H9 (cell line): ENCODE data around the gene TBXAS1. TPM values are rescaled to one million over a fixed set of nuclear protein-coding genes. Genes with fewer than 3 reads are reported as not detected.

Source experiments
- DNase-seq: peaks from one replicate; pipeline ENCODE4 v3.0.0-alpha.2; 2017
- H2AFZ ChIP-seq: one replicate; pipeline ENCODE4 v1.6.1; 2013; ENCODE audit warnings: mild to moderate bottlenecking, low read length, control low read depth, moderate library complexity
- H2AK5ac ChIP-seq: 2 replicates; pipeline ENCODE4 v1.6.1; 2013; ENCODE audit warnings: low read length, control low read depth, mixed read lengths; ENCODE audit not compliant: insufficient read length
- H2BK120ac ChIP-seq: one replicate; pipeline ENCODE4 v1.6.1; 2013; ENCODE audit warnings: low read depth, mild to moderate bottlenecking, low read length, control low read depth, inconsistent platforms; ENCODE audit not compliant: poor library complexity, severe bottlenecking
- H2BK12ac ChIP-seq: 2 replicates; pipeline ENCODE4 v1.6.1; 2013; ENCODE audit warnings: low read length, control low read depth, mixed read lengths, low read depth; ENCODE audit not compliant: insufficient read length
- H2BK15ac ChIP-seq: 2 replicates; pipeline ENCODE4 v1.6.1; 2013; ENCODE audit warnings: low read depth, low read length, control low read depth
- H2BK20ac ChIP-seq: one replicate; pipeline ENCODE4 v1.6.1; 2013; ENCODE audit warnings: low read depth, mild to moderate bottlenecking, low read length, control low read depth, inconsistent platforms; ENCODE audit not compliant: poor library complexity, severe bottlenecking
- H2BK5ac ChIP-seq: 2 replicates; pipeline ENCODE4 v1.6.1; 2013; ENCODE audit warnings: low read length, control low read depth, mixed read lengths; ENCODE audit not compliant: insufficient read length
- H3K14ac ChIP-seq: 2 replicates; pipeline ENCODE4 v1.6.1; 2013; ENCODE audit warnings: low read length, control low read depth; ENCODE audit not compliant: insufficient read depth
- H3K18ac ChIP-seq: 2 replicates; pipeline ENCODE4 v1.6.1; 2013; ENCODE audit warnings: low read depth, mild to moderate bottlenecking, mixed read lengths, low read length, control low read depth; ENCODE audit not compliant: insufficient read length
- H3K23ac ChIP-seq: 2 replicates; pipeline ENCODE4 v1.6.1; 2013; ENCODE audit warnings: low read length, control low read depth, mixed read lengths, low read depth; ENCODE audit not compliant: insufficient read length
- H3K23me2 ChIP-seq: 2 replicates; pipeline ENCODE4 v1.6.1; 2013; ENCODE audit warnings: low read depth, mild to moderate bottlenecking, mixed read lengths, low read length, control low read depth; ENCODE audit not compliant: insufficient read length, poor library complexity, severe bottlenecking
- H3K27ac ChIP-seq: 2 replicates; pipeline ENCODE4 v1.5.1; 2013; ENCODE audit warnings: low read length, control low read depth, mixed read lengths, low read depth; ENCODE audit not compliant: insufficient read length
- H3K27me3 ChIP-seq: 2 replicates; pipeline ENCODE4 v1.6.1; 2013; ENCODE audit warnings: low read length, control low read depth, inconsistent platforms; ENCODE audit not compliant: insufficient read depth
- H3K4ac ChIP-seq: 2 replicates; pipeline ENCODE4 v1.6.1; 2013; ENCODE audit warnings: low read depth, mild to moderate bottlenecking, control low read depth, inconsistent platforms, low read length, moderate library complexity
- H3K4me1 ChIP-seq: 2 replicates; pipeline ENCODE4 v1.6.1; 2013; ENCODE audit warnings: low read length, control low read depth, inconsistent platforms; ENCODE audit not compliant: insufficient read depth
- H3K4me2 ChIP-seq: 2 replicates; pipeline ENCODE4 v1.6.1; 2013; ENCODE audit warnings: low read length, control low read depth, mixed read lengths; ENCODE audit not compliant: insufficient read length, insufficient read depth
- H3K56ac ChIP-seq: 2 replicates; pipeline ENCODE4 v1.6.1; 2013; ENCODE audit warnings: low read depth, mild to moderate bottlenecking, mixed read lengths, low read length, control low read depth; ENCODE audit not compliant: insufficient read length
- H3K79me1 ChIP-seq: 2 replicates; pipeline ENCODE4 v1.6.1; 2013; ENCODE audit warnings: low read depth, mild to moderate bottlenecking, moderate library complexity, low read length, control low read depth, inconsistent platforms; ENCODE audit not compliant: insufficient read depth, poor library complexity, severe bottlenecking
- H3K79me2 ChIP-seq: 2 replicates; pipeline ENCODE4 v1.6.1; 2013; ENCODE audit warnings: low read length, control low read depth, inconsistent platforms; ENCODE audit not compliant: insufficient read depth
- H3K9ac ChIP-seq: 2 replicates; pipeline ENCODE4 v1.6.1; 2013; ENCODE audit warnings: low read length, control low read depth, mixed read lengths; ENCODE audit not compliant: insufficient read length; ENCODE audit errors: extremely low read depth
- H3K9me3 ChIP-seq: one replicate; pipeline ENCODE4 v1.6.1; 2013; ENCODE audit warnings: low read depth, low read length, inconsistent platforms; ENCODE audit not compliant: control insufficient read depth
- H3T11ph ChIP-seq: one replicate; pipeline ENCODE4 v1.6.1; 2013; ENCODE audit warnings: mild to moderate bottlenecking, low read length, control low read depth, inconsistent platforms
- H4K20me1 ChIP-seq: one replicate; pipeline ENCODE4 v1.6.1; 2013; ENCODE audit not compliant: control insufficient read depth, insufficient read length, insufficient read depth
- H4K5ac ChIP-seq: 2 replicates; pipeline ENCODE4 v1.6.1; 2013; ENCODE audit warnings: low read depth, mild to moderate bottlenecking, mixed read lengths, low read length, control low read depth; ENCODE audit not compliant: insufficient read length
- H4K8ac ChIP-seq: replicated peaks from 2 replicates; pipeline ENCODE4 v1.6.1; 2013; ENCODE audit warnings: low read length, control low read depth, mixed read lengths, low read depth; ENCODE audit not compliant: insufficient read length
- H4K91ac ChIP-seq: 2 replicates; pipeline ENCODE4 v1.6.1; 2013; ENCODE audit warnings: low read depth, mild to moderate bottlenecking, moderate library complexity, mixed read lengths, low read length, control low read depth; ENCODE audit not compliant: insufficient read length
- H3K27ac Mint-ChIP-seq, 3 experiments: 2 replicates in 2 of 3; 3 replicates in 1 of 3; pipeline ENCODE4 v1.8.0; 2020 to 2021; ENCODE audit warnings: mixed read lengths in 3 of 3, mild to moderate bottlenecking in 1 of 3, moderate library complexity in 1 of 3
- H3K27me3 Mint-ChIP-seq: 2 replicates; pipeline ENCODE4 v1.8.0; 2021; ENCODE audit warnings: low read depth, mild to moderate bottlenecking, moderate library complexity, mixed read lengths
- H3K36me3 Mint-ChIP-seq, 3 experiments: 2 replicates in 2 of 3; 3 replicates in 1 of 3; pipeline ENCODE4 v1.8.0; 2020 to 2021; ENCODE audit warnings: low read depth in 3 of 3, mixed read lengths in 3 of 3; ENCODE audit not compliant: insufficient read depth in 1 of 3
- H3K4me1 Mint-ChIP-seq, 2 experiments: 2 replicates each; pipeline ENCODE4 v1.8.0; 2020; ENCODE audit warnings: mixed read lengths in 2 of 2
- H3K4me3 Mint-ChIP-seq, 2 experiments: 2 replicates in 1 of 2; 3 replicates in 1 of 2; pipeline ENCODE4 v1.8.0; 2020 to 2021; ENCODE audit warnings: mild to moderate bottlenecking in 2 of 2, mixed read lengths in 2 of 2, moderate library complexity in 1 of 2
- H3K9me3 Mint-ChIP-seq, 2 experiments: 2 replicates in 1 of 2; 3 replicates in 1 of 2; pipeline ENCODE4 v1.8.0; 2020; ENCODE audit warnings: mild to moderate bottlenecking in 2 of 2, mixed read lengths in 2 of 2, moderate library complexity in 1 of 2
- WGBS: extraction: QIAGEN DNeasy Blood & Tissue Kit; methylation state at CpG from one replicate; pipeline ENCODE4 v1.1.7; 2013; ENCODE audit warnings: missing lambda C conversion rate, low lambda C conversion rate, mixed read lengths; ENCODE audit not compliant: insufficient read length; ENCODE audit errors: extremely low coverage; 5-methylcytosine and 5-hydroxymethylcytosine counted together
- total RNA-seq: library from RNA; stranded (reverse); gene quantifications from 2 replicates; pipeline ENCODE4 v1.2.1, GENCODE V29; 2021
- TF ChIP-seq, protein P1 (sequence below): fragments of 200-600 bp; sonication (generic); conservative IDR thresholded peaks from 3 replicates; pipeline ENCODE4 v1.8.0; 2021; ENCODE audit warnings: antibody characterized with exemption, mild to moderate bottlenecking

TBXAS1 gene
- total RNA-seq, 1 experiment from 2014 or later = 0.39 TPM

DNA sequence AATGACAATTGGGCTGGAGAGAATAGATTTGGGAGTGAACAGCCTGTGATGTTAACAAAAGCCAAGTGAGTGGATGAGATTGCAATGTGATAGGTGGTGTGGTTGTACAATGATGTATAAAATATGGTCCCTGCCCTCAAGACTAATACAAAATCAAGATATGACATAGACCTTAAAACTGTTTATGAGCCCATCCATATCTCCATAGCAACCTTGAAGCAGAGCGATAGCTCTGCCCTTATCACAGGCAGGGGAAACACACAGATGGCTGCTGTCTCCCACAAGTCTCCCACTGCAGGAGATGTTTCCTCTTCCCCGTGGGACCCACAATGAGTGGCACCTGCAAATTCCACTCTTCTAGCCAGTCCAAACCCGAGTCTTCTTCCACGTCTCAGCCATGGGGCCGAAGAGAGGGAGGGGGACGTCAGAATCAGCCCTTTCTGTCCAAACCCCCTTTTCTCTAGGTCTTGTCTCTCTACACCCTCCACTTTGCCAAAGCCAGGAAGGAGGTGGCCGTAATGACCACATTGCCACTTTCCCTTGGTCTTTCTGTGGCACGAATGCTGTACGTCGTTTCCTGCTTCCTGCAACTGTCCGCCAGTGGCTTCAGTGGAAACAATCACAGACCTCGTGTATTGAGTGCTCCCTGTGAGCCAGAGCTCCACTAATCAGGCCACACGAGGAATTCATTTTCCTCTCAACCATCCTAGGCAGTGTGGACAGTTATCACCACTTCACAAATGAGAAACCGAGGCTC, 7.5 kb upstream of the TBXAS1 start:
- Histone ChIP-seq H3K4me1 (no peaks in the 10 kb centered on the region), H3K4ac (no peak overlapping the region), H2BK15ac (no peak overlapping the region), H4K5ac (no peak overlapping the region), H2BK5ac (no peak overlapping the region), H3T11ph (no peak overlapping the region), H2BK12ac (no peak overlapping the region), H2BK120ac (no peak overlapping the region), H3K4me2 (no peak overlapping the region), H3K9me3 (no peaks in the 10 kb centered on the region), H2AK5ac (no peak overlapping the region), H4K91ac (no peak overlapping the region), H3K27ac (no peak overlapping the region), H3K79me1 (no peaks in the 10 kb centered on the region), H3K56ac (no peak overlapping the region), H3K79me2 (no peaks in the 10 kb centered on the region), H2BK20ac (no peak overlapping the region), H3K9ac (no peak overlapping the region), H3K18ac (no peak overlapping the region), H4K8ac (no peak overlapping the region), H3K23me2 (no peaks in the 10 kb centered on the region), H4K20me1 (no peaks in the 10 kb centered on the region), H2AFZ (no peak overlapping the region), H3K23ac (no peak overlapping the region), H3K14ac (no peak overlapping the region), H3K27me3 (no peaks in the 10 kb centered on the region)
- no peaks in the 10 kb centered on the region; a peak in 1 of 7 replicates for H3K36me3 Mint-ChIP-seq
- DNase-seq = no peak
- no peaks in the 10 kb centered on the region for H3K4me1 Mint-ChIP-seq
- TF ChIP-seq, protein P1, sequence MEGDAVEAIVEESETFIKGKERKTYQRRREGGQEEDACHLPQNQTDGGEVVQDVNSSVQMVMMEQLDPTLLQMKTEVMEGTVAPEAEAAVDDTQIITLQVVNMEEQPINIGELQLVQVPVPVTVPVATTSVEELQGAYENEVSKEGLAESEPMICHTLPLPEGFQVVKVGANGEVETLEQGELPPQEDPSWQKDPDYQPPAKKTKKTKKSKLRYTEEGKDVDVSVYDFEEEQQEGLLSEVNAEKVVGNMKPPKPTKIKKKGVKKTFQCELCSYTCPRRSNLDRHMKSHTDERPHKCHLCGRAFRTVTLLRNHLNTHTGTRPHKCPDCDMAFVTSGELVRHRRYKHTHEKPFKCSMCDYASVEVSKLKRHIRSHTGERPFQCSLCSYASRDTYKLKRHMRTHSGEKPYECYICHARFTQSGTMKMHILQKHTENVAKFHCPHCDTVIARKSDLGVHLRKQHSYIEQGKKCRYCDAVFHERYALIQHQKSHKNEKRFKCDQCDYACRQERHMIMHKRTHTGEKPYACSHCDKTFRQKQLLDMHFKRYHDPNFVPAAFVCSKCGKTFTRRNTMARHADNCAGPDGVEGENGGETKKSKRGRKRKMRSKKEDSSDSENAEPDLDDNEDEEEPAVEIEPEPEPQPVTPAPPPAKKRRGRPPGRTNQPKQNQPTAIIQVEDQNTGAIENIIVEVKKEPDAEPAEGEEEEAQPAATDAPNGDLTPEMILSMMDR = no peak
- H3K9me3 Mint-ChIP-seq = peaks cover 0 to 4% of the 10 kb centered on the region in 2 experiments; a peak in 2 of 5 replicates
- H3K27ac Mint-ChIP-seq = no peak overlapping the region
- H3K27me3 Mint-ChIP-seq = peaks cover 6% of the 10 kb centered on the region
- WGBS = no CpG with 5 or more reads among the region's 14 CpGs
- H3K4me3 Mint-ChIP-seq = no peak overlapping the region
